ENCODE data around the gene ARFIP2. TPM values are rescaled to one million over a fixed set of nuclear protein-coding genes. Genes with fewer than 3 reads are reported as not detected.

ARFIP2 gene
- polyA plus RNA-seq, 2 of the 4 experiments (the other 2 are of a cell fraction), result 79.2 to 87.9 TPM

DNA sequence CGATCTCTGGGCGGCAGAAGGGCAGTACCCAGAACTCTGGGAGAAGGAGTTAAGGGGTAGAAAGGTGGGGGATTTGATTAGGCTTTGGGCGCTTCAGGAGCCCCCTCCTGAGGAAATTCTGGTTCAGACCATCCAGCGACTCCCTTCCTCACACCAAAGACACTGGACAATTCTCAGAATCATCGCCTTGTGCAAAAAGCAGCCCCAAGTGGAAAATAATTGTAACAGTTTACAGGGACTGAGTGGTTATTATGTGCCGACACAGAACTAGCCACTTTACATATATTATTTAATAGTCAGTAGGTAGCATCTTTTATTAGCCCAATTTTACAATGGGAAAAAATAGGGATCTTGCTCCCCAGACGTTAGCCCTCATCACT is 6.7 kb downstream of the ARFIP2 start (continued):
- TF ChIP-seq HOXB13 (CRISPR knock-in tag; IDR thresholded peaks at IDR 0.05; ENCODE audit: low read depth) (no peak), JUNB (IDR thresholded peaks at IDR 0.05) (no peak), ZC3H11A (IDR thresholded peaks at IDR 0.05) (no peak), E2F6 (IDR thresholded peaks at IDR 0.05; ENCODE audit: borderline replicate concordance, low read depth) (no peak)

DNA sequence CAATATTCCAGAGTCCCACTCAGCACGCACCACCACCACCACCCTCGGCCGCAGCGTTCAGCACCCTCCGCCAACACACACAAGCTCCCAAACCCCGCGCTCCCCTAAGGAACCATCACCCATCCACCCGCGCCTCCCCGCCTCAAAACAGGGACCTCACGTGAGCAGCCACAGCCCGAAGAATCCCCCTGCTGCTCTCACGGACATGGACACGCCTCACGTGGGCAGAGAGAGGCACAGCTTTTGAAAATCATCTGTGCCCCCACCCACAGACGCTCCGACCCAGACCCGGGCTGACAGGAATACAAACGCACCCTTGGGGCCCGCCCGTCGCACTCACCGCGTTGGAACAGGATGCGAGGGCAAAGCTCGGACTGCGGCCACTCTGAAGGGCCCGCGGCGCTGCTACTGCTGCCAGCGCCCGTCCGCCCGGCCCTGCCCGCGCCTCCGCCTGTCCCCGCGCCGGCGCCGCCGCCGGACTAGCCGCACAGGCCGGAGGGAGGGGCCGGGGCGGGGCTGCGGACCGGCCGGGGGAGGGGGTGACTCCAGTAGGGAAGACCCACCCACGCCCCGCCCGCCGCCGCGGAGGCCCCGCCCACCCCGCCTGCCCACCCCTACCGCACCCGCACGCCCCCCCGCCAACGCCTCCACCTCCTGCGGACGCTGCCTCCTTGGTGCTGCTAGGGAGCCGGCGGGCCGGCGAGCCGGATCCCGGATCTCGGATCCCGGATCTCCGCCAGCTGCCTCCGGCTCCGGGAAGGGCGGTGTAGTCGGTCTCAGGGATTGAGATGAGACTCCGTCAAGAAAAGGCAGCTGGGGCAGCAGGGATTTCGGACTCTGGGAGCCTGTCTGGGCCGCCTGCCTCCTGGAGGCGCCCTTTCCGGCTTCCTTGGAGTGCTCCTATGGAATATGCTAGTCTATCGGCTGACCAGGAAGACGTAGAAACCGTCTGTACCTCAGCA is 7.4 kb downstream of the ARFIP2 start, which contains the start of gene TRIM3:
TSS of gene TRIM3 (minus strand) at position 491 of the 962 bp plus-strand sequence. CDS start 8,246 bp downstream, outside the sequence.
- no peak for TF ChIP-seq MYC (IDR thresholded peaks at IDR 0.05; ENCODE audit: borderline replicate concordance, low read length)
- TF ChIP-seq ELK1 (IDR thresholded peaks at IDR 0.05; ENCODE audit: low read depth, low read length), result no peak
- peak; percentile 83 for TF ChIP-seq PHF8 (IDR thresholded peaks at IDR 0.05; ENCODE audit: borderline replicate concordance, low read depth)
- peak; percentile 27 to 57; a peak in 3 of 5 replicates for TF ChIP-seq JUN (IDR thresholded peaks at IDR 0.05)
- peak; percentile 46; the same call in 1 of the 2 replicates for TF ChIP-seq POLR2A (IDR thresholded peaks at IDR 0.05; ENCODE audit: low read length)
- TF ChIP-seq USF2 (IDR thresholded peaks at IDR 0.05), result peak; percentile 33; the same call in 1 of the 2 replicates
- TF ChIP-seq HOXB5 (CRISPR knock-in tag; IDR thresholded peaks at IDR 0.05), result peak; percentile 37; the same call in 1 of the 2 replicates
- TF ChIP-seq, protein P1, sequence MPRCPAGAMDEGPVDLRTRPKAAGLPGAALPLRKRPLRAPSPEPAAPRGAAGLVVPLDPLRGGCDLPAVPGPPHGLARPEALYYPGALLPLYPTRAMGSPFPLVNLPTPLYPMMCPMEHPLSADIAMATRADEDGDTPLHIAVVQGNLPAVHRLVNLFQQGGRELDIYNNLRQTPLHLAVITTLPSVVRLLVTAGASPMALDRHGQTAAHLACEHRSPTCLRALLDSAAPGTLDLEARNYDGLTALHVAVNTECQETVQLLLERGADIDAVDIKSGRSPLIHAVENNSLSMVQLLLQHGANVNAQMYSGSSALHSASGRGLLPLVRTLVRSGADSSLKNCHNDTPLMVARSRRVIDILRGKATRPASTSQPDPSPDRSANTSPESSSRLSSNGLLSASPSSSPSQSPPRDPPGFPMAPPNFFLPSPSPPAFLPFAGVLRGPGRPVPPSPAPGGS (IDR thresholded peaks at IDR 0.05), result peak; percentile 68; the same call in 1 of the 3 replicates
- TF ChIP-seq, protein P2, sequence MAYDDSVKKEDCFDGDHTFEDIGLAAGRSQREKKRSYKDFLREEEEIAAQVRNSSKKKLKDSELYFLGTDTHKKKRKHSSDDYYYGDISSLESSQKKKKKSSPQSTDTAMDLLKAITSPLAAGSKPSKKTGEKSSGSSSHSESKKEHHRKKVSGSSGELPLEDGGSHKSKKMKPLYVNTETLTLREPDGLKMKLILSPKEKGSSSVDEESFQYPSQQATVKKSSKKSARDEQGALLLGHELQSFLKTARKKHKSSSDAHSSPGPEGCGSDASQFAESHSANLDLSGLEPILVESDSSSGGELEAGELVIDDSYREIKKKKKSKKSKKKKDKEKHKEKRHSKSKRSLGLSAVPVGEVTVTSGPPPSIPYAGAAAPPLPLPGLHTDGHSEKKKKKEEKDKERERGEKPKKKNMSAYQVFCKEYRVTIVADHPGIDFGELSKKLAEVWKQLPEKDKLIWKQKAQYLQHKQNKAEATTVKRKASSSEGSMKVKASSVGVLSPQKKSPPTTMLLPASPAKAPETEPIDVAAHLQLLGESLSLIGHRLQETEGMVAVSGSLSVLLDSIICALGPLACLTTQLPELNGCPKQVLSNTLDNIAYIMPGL (CRISPR knock-in tag; IDR thresholded peaks at IDR 0.05; ENCODE audit: borderline replicate concordance), result no peak
- TF ChIP-seq TFCP2L1 (CRISPR knock-in tag; IDR thresholded peaks at IDR 0.05), result peak; percentile 49; the same call in 1 of the 2 replicates
- TF ChIP-seq, protein P3, sequence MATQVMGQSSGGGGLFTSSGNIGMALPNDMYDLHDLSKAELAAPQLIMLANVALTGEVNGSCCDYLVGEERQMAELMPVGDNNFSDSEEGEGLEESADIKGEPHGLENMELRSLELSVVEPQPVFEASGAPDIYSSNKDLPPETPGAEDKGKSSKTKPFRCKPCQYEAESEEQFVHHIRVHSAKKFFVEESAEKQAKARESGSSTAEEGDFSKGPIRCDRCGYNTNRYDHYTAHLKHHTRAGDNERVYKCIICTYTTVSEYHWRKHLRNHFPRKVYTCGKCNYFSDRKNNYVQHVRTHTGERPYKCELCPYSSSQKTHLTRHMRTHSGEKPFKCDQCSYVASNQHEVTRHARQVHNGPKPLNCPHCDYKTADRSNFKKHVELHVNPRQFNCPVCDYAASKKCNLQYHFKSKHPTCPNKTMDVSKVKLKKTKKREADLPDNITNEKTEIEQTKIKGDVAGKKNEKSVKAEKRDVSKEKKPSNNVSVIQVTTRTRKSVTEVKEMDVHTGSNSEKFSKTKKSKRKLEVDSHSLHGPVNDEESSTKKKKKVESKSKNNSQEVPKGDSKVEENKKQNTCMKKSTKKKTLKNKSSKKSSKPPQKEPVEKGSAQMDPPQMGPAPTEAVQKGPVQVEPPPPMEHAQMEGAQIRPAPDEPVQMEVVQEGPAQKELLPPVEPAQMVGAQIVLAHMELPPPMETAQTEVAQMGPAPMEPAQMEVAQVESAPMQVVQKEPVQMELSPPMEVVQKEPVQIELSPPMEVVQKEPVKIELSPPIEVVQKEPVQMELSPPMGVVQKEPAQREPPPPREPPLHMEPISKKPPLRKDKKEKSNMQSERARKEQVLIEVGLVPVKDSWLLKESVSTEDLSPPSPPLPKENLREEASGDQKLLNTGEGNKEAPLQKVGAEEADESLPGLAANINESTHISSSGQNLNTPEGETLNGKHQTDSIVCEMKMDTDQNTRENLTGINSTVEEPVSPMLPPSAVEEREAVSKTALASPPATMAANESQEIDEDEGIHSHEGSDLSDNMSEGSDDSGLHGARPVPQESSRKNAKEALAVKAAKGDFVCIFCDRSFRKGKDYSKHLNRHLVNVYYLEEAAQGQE (IDR thresholded peaks at IDR 0.05), result no peak
- TF ChIP-seq ZSCAN20 (CRISPR knock-in tag; IDR thresholded peaks at IDR 0.05), result no peak
- TF ChIP-seq FOSL2 (IDR thresholded peaks at IDR 0.05), result no peak
- TF ChIP-seq FOSL2 (CRISPR knock-in tag; IDR thresholded peaks at IDR 0.05), result no peak
- TF ChIP-seq CTCF (IDR thresholded peaks at IDR 0.05), result peak; percentile 45
- no peaks in the 10 kb centered on the region for H3K9me3 ChIP-seq
- DNase-seq (ENCODE audit: low read depth in 1 of 2, low spot score in 1 of 2), result peak; percentile 82 to 90
- H3K27ac ChIP-seq, result peak within 1 kb of the TSS; percentile 91 to 92
- FAIRE-seq, result no peak
- H3K4me3 ChIP-seq, result peak within 1 kb of the TSS; percentile 92
- 1% methylated on average over 28 of the region's 87 CpGs for WGBS (ENCODE audit: missing lambda C conversion rate)
- POLR2A ChIA-PET, result interaction anchor here (0.6 to 1.7 kb wide), 6 partner anchors 12 to 210 kb away, joined by 3 to 4 read pairs (median 3); partner anchors contain the start of genes APBB1 and MRPL17
- CTCF ChIA-PET, result interaction anchor here (0.6 to 4.2 kb wide), 5 partner anchors 11 to 210 kb away, joined by 3 to 22 read pairs (median 3); partner anchors contain the start of gene MRPL17
- ATAC-seq, result peak; percentile 77 to 89
- peaks cover 31% of the 10 kb centered on the region for H3K4me1 ChIP-seq
- H3K4me2 ChIP-seq, result peak within 1 kb of the TSS; percentile 90
